ENCODE measurements around the gene BTBD9.

Gene BTBD9

DNA sequence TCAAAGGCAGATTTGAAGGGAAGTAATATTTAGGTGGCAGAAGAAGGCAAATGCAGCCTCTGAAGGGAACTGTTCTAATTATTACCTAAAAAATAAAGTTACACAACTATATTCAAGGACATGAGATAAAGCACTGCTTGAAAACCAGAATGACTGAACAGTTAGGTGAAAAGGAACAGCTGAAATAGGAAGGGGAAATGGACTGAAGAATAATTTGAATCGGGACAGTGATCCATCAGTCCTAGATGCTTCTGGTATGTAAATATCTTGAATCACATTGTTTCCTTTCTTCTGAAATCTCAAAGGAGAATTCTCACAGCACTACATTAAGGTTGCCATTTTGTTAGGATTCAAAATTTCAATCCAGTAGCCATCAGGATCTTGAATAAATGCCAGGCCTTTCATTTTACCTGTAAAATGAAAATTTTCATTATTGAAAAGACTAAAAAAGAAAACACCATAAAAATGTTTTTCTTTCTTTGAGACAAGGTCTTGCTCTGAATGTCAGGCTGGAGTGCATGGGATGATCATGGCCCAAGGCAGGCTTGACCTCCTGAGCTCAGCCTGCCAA lies 37.3 kb upstream of the BTBD9 start:
- Histone ChIP-seq H3K9ac (ENCODE audit: low read length in 5 of 5) (no peak overlapping the region), H3K36me3 (ENCODE audit: control insufficient read depth in 5 of 5, insufficient read depth in 5 of 5, low read length in 5 of 5) (peaks cover 25 to 43% (median 38%) of the 10 kb centered on the region in 5 donors), H3K27ac (ENCODE audit: low read depth, low read length) (no peak overlapping the region), H3K27me3 (ENCODE audit: control insufficient read depth in 5 of 5, insufficient read depth in 4 of 5, low read length in 5 of 5) (no peaks in the 10 kb centered on the region), H3K4me3 (ENCODE audit: low read depth in 1 of 5, low read length in 5 of 5) (no peak overlapping the region), H3K9me3 (ENCODE audit: control insufficient read depth in 5 of 5, low read length in 5 of 5) (no peaks in the 10 kb centered on the region), H3K4me1 (ENCODE audit: control insufficient read depth in 5 of 5, insufficient read depth in 5 of 5, low read length in 5 of 5) (peaks cover 0 to 4% (median 0%) of the 10 kb centered on the region in 5 donors)

DNA sequence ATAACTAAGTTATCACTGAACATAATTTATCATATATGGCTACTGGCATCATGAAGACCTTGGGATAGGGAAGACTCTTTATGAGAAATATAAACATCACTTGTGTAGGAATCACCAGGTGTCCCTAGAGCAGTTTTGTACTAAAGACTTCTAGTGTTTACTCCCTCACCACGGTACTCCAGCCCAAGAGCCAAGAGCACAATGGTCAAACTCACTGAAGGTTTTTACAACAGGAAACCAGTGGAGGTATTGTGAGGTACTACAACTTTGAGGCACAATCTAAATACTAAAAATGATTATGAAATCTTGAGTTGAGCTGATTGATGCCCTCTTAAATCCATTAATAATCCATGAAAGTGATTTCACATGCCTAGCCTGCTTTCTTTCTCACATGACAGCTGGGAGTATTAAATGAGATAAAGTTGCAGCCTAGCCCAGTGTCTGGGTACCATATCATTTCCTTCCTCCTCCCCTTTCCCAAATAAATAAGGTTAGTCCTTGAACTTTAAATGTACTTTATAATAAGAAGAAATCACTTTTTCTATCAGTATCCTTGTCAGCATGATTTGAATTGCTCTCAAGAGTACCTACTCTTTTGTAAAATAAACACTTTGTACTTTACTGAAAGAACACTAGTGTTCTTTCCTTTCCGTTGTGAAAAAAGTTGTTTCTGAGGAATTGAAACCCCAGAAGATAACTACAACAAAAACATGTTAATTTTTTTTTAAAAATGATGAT lies 36.7 kb upstream of the BTBD9 start:
- H3K27me3 ChIP-seq (ENCODE audit: control insufficient read depth in 5 of 5, insufficient read depth in 4 of 5, low read length in 5 of 5), result no peaks in the 10 kb centered on the region
- peaks cover 0 to 4% (median 0%) of the 10 kb centered on the region in 5 donors for H3K4me1 ChIP-seq (ENCODE audit: control insufficient read depth in 5 of 5, insufficient read depth in 5 of 5, low read length in 5 of 5)
- no peak overlapping the region for H3K9ac ChIP-seq (ENCODE audit: low read length in 5 of 5)
- no peaks in the 10 kb centered on the region for H3K9me3 ChIP-seq (ENCODE audit: control insufficient read depth in 5 of 5, low read length in 5 of 5)
- H3K36me3 ChIP-seq (ENCODE audit: control insufficient read depth in 5 of 5, insufficient read depth in 5 of 5, low read length in 5 of 5), result peaks cover 21 to 37% (median 33%) of the 10 kb centered on the region in 5 donors
- no peak overlapping the region for H3K4me3 ChIP-seq (ENCODE audit: low read depth in 1 of 5, low read length in 5 of 5)
- H3K27ac ChIP-seq (ENCODE audit: low read depth, low read length), result no peak overlapping the region

DNA sequence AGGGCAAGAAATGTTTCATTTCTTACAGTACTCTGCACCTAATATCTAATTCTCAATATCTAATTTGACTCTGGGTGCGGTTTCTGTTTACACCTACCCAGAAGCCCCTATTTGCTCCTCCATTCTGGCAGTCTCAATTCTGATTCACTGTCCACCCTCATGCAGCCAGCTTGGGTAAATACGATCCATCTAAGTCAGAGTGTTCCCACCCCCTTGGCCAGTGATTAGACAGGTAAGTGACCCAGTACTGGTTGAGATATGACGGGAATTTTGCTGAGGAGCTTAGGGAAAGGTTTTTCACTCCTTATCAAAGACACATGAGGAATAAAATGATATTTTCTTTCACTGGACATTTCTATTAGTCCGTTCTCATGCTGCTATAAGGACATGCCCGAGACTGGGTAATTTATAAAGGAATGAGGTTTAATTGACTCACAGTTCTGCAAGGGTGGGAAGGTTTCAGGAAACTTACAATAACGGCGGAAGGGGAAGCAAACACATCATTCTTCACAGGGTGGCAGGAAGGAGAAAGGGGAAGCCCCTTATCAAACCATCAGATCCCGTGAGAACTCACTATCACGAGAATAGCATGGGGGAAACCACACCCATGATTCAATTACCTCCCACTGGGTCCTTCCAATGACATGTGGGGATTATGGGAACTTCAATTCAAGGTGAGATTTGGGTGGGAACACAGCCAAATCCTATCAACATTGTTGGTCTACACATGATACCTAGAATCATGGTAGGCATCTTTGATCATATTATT lies 33.9 kb upstream of the BTBD9 start:
- peaks cover 0 to 4% (median 0%) of the 10 kb centered on the region in 5 donors for H3K4me1 ChIP-seq (ENCODE audit: control insufficient read depth in 5 of 5, insufficient read depth in 5 of 5, low read length in 5 of 5)

DNA sequence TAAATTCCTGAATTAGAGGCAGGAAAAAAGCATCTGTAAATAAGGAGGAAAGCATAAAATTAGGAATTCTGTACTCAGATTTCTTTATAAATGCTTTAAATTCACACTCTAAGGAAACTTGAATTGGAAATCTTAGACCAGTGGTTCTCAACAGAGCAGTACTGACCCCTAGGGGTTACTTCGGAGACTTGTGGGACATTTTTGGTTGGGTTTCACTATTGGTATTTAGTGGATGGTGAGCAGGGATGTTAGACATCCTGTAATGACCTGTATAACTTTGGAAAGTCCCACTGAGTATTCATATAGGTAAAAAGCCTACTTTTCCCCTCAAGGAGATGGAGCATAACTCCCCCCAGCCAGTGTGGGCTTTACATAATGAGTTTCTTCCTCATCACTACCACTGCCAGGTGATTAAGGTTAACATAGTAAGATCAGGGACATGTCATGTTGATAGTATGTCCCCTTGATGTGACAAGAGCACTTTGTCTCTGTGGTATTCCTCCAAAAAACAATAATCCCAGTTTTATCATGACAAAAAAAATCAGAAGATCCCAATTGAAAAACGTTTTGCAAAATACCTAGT lies 32.2 kb upstream of the BTBD9 start:
- Histone ChIP-seq H3K4me1 (ENCODE audit: control insufficient read depth in 5 of 5, insufficient read depth in 5 of 5, low read length in 5 of 5) (peaks cover 0 to 4% (median 0%) of the 10 kb centered on the region in 5 donors), H3K9ac (ENCODE audit: low read length in 5 of 5) (no peak overlapping the region), H3K9me3 (ENCODE audit: control insufficient read depth in 5 of 5, low read length in 5 of 5) (no peaks in the 10 kb centered on the region), H3K27me3 (ENCODE audit: control insufficient read depth in 5 of 5, insufficient read depth in 4 of 5, low read length in 5 of 5) (no peaks in the 10 kb centered on the region), H3K36me3 (ENCODE audit: control insufficient read depth in 5 of 5, insufficient read depth in 5 of 5, low read length in 5 of 5) (peaks cover 15 to 23% (median 17%) of the 10 kb centered on the region in 5 donors), H3K27ac (ENCODE audit: low read depth, low read length) (no peak overlapping the region), H3K4me3 (ENCODE audit: low read depth in 1 of 5, low read length in 5 of 5) (no peak overlapping the region)

More for the DNA sequence above, 33.9 kb upstream of the BTBD9 start:
- Histone ChIP-seq H3K9me3 (ENCODE audit: control insufficient read depth in 5 of 5, low read length in 5 of 5) (no peaks in the 10 kb centered on the region), H3K9ac (ENCODE audit: low read length in 5 of 5) (no peak overlapping the region), H3K4me3 (ENCODE audit: low read depth in 1 of 5, low read length in 5 of 5) (no peak overlapping the region), H3K27me3 (ENCODE audit: control insufficient read depth in 5 of 5, insufficient read depth in 4 of 5, low read length in 5 of 5) (no peaks in the 10 kb centered on the region), H3K36me3 (ENCODE audit: control insufficient read depth in 5 of 5, insufficient read depth in 5 of 5, low read length in 5 of 5) (peaks cover 19 to 29% (median 22%) of the 10 kb centered on the region in 5 donors), H3K27ac (ENCODE audit: low read depth, low read length) (no peak overlapping the region)

DNA sequence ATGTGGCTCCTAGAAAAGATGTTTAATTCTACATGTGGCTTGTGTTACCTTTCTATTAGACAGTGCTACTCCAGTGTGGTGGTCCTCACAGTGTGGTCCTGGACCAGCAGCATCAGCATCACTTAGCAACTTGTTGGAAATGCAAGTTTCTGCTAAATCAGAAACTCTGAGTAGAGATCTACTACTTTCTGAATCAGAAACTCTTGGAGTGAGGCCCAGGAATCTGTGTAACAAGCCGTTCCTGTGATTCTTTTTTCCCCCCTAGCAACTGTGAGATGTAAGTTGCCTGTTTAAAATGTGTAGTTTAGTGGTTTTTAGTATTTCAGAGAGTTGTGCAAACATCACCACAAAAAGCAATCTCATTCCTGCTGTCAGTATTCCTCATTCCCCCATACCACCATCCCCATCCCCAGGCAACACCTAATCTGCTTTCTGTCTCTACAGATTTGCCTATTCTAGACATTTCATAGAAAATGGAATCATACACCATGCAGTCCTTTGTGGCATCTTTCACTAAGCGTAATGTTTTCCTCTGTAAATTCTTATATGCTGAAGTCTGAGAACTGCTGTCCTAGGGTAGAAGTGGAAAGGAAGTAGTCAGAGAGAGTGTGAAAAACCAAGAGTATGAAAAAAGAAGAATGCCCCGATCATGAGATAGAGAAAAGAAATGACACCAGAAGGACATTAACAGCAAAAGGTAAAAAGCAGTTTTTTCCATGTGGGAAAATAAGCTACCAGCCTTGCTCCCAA lies 18.9 kb upstream of the BTBD9 start:
- H3K4me1 ChIP-seq (ENCODE audit: control insufficient read depth in 5 of 5, insufficient read depth in 5 of 5, low read length in 5 of 5), result no peaks in the 10 kb centered on the region

DNA sequence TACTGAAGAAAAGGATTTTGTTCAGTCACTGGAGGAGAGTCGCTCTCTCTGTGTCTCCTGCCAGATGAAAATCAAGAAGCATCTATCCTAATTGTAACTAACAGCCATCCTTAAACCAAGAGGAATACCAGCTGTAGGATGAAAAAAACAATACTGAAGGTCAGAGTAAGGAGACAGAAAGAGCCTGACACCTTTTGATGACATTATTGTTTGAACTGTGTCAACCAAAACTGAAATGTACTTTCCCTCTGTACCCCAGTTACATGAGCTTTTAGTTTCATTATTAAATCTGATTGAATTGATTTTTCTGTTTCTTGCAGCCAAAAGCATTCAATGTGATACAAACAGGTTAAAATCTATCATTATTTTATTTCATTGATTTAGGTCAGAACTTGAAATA lies 17.2 kb upstream of the BTBD9 start:
- H3K9ac ChIP-seq (ENCODE audit: low read length in 5 of 5), result no peak overlapping the region
- H3K4me1 ChIP-seq (ENCODE audit: control insufficient read depth in 5 of 5, insufficient read depth in 5 of 5, low read length in 5 of 5), result no peaks in the 10 kb centered on the region
- H3K36me3 ChIP-seq (ENCODE audit: control insufficient read depth in 5 of 5, insufficient read depth in 5 of 5, low read length in 5 of 5), result peaks cover 0 to 3% (median 0%) of the 10 kb centered on the region in 5 donors
- H3K4me3 ChIP-seq (ENCODE audit: low read depth in 1 of 5, low read length in 5 of 5), result no peak overlapping the region
- no peaks in the 10 kb centered on the region for H3K9me3 ChIP-seq (ENCODE audit: control insufficient read depth in 5 of 5, low read length in 5 of 5)
- no peak overlapping the region for H3K27ac ChIP-seq (ENCODE audit: low read depth, low read length)
- H3K27me3 ChIP-seq (ENCODE audit: control insufficient read depth in 5 of 5, insufficient read depth in 4 of 5, low read length in 5 of 5), result no peaks in the 10 kb centered on the region

More for the DNA sequence above, 18.9 kb upstream of the BTBD9 start:
- no peaks in the 10 kb centered on the region for H3K27me3 ChIP-seq (ENCODE audit: control insufficient read depth in 5 of 5, insufficient read depth in 4 of 5, low read length in 5 of 5)
- no peak overlapping the region for H3K27ac ChIP-seq (ENCODE audit: low read depth, low read length)
- H3K36me3 ChIP-seq (ENCODE audit: control insufficient read depth in 5 of 5, insufficient read depth in 5 of 5, low read length in 5 of 5), result peaks cover 0 to 3% (median 0%) of the 10 kb centered on the region in 5 donors
- H3K4me3 ChIP-seq (ENCODE audit: low read depth in 1 of 5, low read length in 5 of 5), result no peak overlapping the region
- H3K9me3 ChIP-seq (ENCODE audit: control insufficient read depth in 5 of 5, low read length in 5 of 5), result no peaks in the 10 kb centered on the region
- H3K9ac ChIP-seq (ENCODE audit: low read length in 5 of 5), result no peak overlapping the region

DNA sequence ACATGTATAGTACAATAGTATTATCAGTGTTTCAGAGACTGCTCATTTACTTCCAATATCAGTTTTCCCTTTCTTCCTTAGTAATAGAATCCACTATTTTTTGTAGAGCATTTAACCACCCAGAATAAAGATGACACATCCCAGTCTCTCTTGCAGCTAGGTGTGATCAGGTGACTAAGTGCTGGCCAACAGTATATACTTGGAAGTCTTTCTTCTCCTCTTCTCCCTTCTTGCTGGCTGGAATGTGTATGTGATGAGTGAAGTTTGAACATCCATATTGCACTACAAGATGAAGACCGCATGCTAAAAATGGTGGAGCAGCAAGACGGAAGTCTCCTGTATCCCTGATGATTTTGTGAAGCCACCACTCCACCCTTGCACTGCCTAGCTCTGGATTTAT lies 14.5 kb upstream of the BTBD9 start:
- H3K9ac ChIP-seq (ENCODE audit: low read length in 5 of 5), result no peak overlapping the region
- H3K27ac ChIP-seq (ENCODE audit: low read depth, low read length), result no peak overlapping the region

DNA sequence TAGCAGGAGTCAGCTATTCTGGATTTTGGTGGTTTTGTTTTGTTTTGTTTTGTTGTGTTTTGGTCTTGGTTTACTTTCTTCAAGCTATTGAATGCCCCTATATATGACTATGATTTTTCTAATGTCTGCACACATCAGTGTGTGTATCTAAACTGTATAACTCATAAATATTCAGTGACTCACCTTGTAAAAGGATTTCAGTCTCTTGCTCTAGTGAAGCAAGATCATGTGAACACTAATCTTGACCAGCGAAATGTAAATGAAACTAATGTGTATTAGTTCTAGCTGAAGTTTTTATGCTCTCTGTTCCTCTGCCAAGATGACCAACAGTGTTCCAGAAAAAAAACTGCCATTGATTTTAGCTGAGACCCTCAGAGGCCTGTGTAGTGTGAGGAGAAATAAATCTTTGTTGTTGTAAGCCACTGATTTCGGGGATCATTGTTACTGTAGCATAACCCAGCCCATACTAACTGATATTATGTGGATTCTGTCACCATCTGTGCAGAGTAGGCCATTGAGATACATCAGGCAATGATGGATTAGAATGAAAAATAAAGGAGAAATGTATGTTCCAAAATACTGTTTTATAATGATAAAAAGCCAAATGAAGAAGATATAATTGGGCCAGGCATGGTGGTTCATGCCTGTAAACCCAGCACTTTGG lies 11.5 kb upstream of the BTBD9 start:
- Histone ChIP-seq H3K9ac (ENCODE audit: low read length in 5 of 5) (no peak overlapping the region), H3K36me3 (ENCODE audit: control insufficient read depth in 5 of 5, insufficient read depth in 5 of 5, low read length in 5 of 5) (peaks cover 0 to 6% (median 0%) of the 10 kb centered on the region in 5 donors), H3K27ac (ENCODE audit: low read depth, low read length) (no peak overlapping the region), H3K4me3 (ENCODE audit: low read depth in 1 of 5, low read length in 5 of 5) (no peak overlapping the region), H3K9me3 (ENCODE audit: control insufficient read depth in 5 of 5, low read length in 5 of 5) (no peaks in the 10 kb centered on the region), H3K27me3 (ENCODE audit: control insufficient read depth in 5 of 5, insufficient read depth in 4 of 5, low read length in 5 of 5) (no peaks in the 10 kb centered on the region), H3K4me1 (ENCODE audit: control insufficient read depth in 5 of 5, insufficient read depth in 5 of 5, low read length in 5 of 5) (no peaks in the 10 kb centered on the region)

More for the DNA sequence above, 14.5 kb upstream of the BTBD9 start:
- Histone ChIP-seq H3K4me1 (ENCODE audit: control insufficient read depth in 5 of 5, insufficient read depth in 5 of 5, low read length in 5 of 5) (no peaks in the 10 kb centered on the region), H3K4me3 (ENCODE audit: low read depth in 1 of 5, low read length in 5 of 5) (no peak overlapping the region), H3K27me3 (ENCODE audit: control insufficient read depth in 5 of 5, insufficient read depth in 4 of 5, low read length in 5 of 5) (no peaks in the 10 kb centered on the region), H3K36me3 (ENCODE audit: control insufficient read depth in 5 of 5, insufficient read depth in 5 of 5, low read length in 5 of 5) (peaks cover 0 to 6% (median 0%) of the 10 kb centered on the region in 5 donors), H3K9me3 (ENCODE audit: control insufficient read depth in 5 of 5, low read length in 5 of 5) (no peaks in the 10 kb centered on the region)

DNA sequence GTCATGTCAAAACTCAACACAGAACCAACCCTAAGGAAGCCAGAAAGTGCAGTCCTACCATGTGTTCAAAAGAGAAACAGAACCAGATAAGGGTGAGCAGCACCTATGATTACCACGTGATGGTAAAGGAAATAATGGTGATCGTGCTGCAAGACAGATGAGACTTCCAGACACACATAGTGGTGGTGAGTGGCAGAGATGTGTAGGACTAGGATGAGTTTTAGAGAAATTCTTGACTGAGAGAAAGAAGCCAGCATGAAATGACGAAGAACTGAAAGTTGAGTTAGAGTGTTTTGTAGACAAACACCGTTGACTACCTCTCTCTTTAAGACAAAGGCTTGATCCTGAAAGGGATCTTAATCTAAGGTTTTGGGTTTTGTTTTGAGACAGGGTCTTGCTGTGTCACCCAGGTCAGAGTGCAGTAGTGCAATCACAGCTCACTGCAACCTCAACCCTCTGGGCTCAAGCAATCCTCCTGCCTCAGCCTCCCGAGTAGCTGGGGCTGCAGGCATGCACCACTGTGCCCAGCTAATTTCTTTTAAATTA lies 10.6 kb upstream of the BTBD9 start:
- Histone ChIP-seq H3K4me3 (ENCODE audit: low read depth in 1 of 5, low read length in 5 of 5) (no peak overlapping the region), H3K4me1 (ENCODE audit: control insufficient read depth in 5 of 5, insufficient read depth in 5 of 5, low read length in 5 of 5) (peaks cover 0 to 2% (median 0%) of the 10 kb centered on the region in 5 donors), H3K9ac (ENCODE audit: low read length in 5 of 5) (no peak overlapping the region), H3K36me3 (ENCODE audit: control insufficient read depth in 5 of 5, insufficient read depth in 5 of 5, low read length in 5 of 5) (peaks cover 0 to 6% (median 0%) of the 10 kb centered on the region in 5 donors), H3K9me3 (ENCODE audit: control insufficient read depth in 5 of 5, low read length in 5 of 5) (no peaks in the 10 kb centered on the region), H3K27ac (ENCODE audit: low read depth, low read length) (no peak overlapping the region), H3K27me3 (ENCODE audit: control insufficient read depth in 5 of 5, insufficient read depth in 4 of 5, low read length in 5 of 5) (no peaks in the 10 kb centered on the region)
